HepG2 (cell line): ENCODE data around the gene MSRB3. TPM values are rescaled to one million over a fixed set of nuclear protein-coding genes. Genes with fewer than 3 reads are reported as not detected.

Experiments used
- ATAC-seq: fragments of 200-7000 bp; cut with Tn5 transposase; 3 replicates; pipeline ENCODE4 v1.9.1; 2020; ENCODE audit warnings: mild to moderate bottlenecking, moderate library complexity
- BruUV-seq: library from RNA; stranded (reverse); fragments of 400-500 nt; replicated peaks from 2 replicates; lab custom pipeline; 2021; lab: Mats Ljungman, UMichigan
- CTCF ChIA-PET: fragments of 300-600 bp; formaldehyde crosslinking; extraction: SDS; loops from one replicate; lab custom pipeline; 2021; ENCODE audit warnings: low total read pairs, inconsistent platforms, low intra/inter-chr PET ratio; lab: Yijun Ruan, JAX
- POLR2A ChIA-PET: fragments of 350-600 bp; sonication (Branson Sonifier 250); formaldehyde crosslinking; loops from one replicate; lab custom pipeline; 2020; ENCODE audit warnings: antibody characterized with exemption, inconsistent platforms; lab: Yijun Ruan, JAX
- DNase-seq: peaks from one replicate; pipeline ENCODE4 v3.0.0-alpha.2; 2015; ENCODE audit warnings: low spot score
- FAIRE-seq: peaks from 3 replicates; lab custom pipeline; 2011; peaks lifted over from hg19 to GRCh38; lab: Jason Lieb, UNC
- H2AFZ ChIP-seq: one replicate; pipeline ENCODE4 v1.6.1; 2011; ENCODE audit warnings: low read length, inconsistent platforms
- H3K27ac ChIP-seq: fragments of 300-600 bp; 3 replicates; pipeline ENCODE4 v1.8.0; 2011; ENCODE audit warnings: mixed run types, mild to moderate bottlenecking, mixed read lengths, low read length, inconsistent platforms; ENCODE audit not compliant: insufficient read depth; ENCODE audit errors: extremely low read length
- H3K27me3 ChIP-seq, 2 experiments: fragments of 200-600 bp in 1 of 2; 2 replicates in 1 of 2; 3 replicates in 1 of 2; pipeline versions ENCODE4 v1.6.0 to v1.8.0; 2011; ENCODE audit warnings: low read length in 2 of 2, mild to moderate bottlenecking in 2 of 2, moderate library complexity in 2 of 2, inconsistent platforms in 1 of 2; ENCODE audit not compliant: insufficient read depth in 2 of 2, control insufficient read depth in 1 of 2
- H3K36me3 ChIP-seq, 2 experiments: fragments of 200-600 bp in 1 of 2; replicated peaks in 1 of 2; 2 replicates in 1 of 2; 3 replicates in 1 of 2; pipeline versions ENCODE4 v1.5.1 to v1.8.0; 2011; ENCODE audit warnings: low read length in 2 of 2, inconsistent platforms in 1 of 2; ENCODE audit not compliant: insufficient read depth in 2 of 2, control insufficient read depth in 1 of 2
- H3K4me1 ChIP-seq: 2 replicates; pipeline ENCODE4 v1.5.1; 2012; ENCODE audit warnings: low read length, inconsistent platforms; ENCODE audit not compliant: insufficient read depth
- H3K4me2 ChIP-seq: 2 replicates; pipeline ENCODE4 v1.6.0; 2011; ENCODE audit warnings: low read depth, low read length, inconsistent platforms
- H3K4me3 ChIP-seq, 3 experiments: fragments of 200-600 bp in 1 of 3; sonication (generic), shearing (Covaris generic) in 1 of 3; replicated peaks in 1 of 3; 2 replicates each; pipeline ENCODE4 v1.5.1; 2011 to 2016; ENCODE audit warnings: low read length in 3 of 3, inconsistent platforms in 2 of 3, low read depth in 2 of 3, mild to moderate bottlenecking in 2 of 3, control low read depth in 1 of 3, mixed read lengths in 1 of 3; ENCODE audit not compliant: insufficient read depth in 1 of 3
- H3K79me2 ChIP-seq: one replicate; pipeline ENCODE4 v1.6.1; 2011; ENCODE audit warnings: low read length, inconsistent platforms; ENCODE audit not compliant: insufficient read depth
- H3K9ac ChIP-seq: 2 replicates; pipeline ENCODE4 v1.6.0; 2011; ENCODE audit warnings: mild to moderate bottlenecking, low read depth, low read length, inconsistent platforms; ENCODE audit not compliant: insufficient read depth
- H3K9me3 ChIP-seq: 2 replicates; pipeline ENCODE4 v1.5.1; 2012; ENCODE audit warnings: mild to moderate bottlenecking, low read length
- H4K20me1 ChIP-seq: 2 replicates; pipeline ENCODE4 v1.6.0; 2011; ENCODE audit warnings: inconsistent platforms, mild to moderate bottlenecking, low read length, moderate library complexity; ENCODE audit not compliant: insufficient read depth
- MAF1 ChIP-seq: sonication (generic); formaldehyde crosslinking; IDR thresholded peaks from 2 replicates; pipeline ENCODE4 v1.5.0; 2020; ENCODE audit warnings: missing genetic modification reagents, borderline replicate concordance
- ZBTB7A ChIP-seq: sonication (generic); formaldehyde crosslinking; IDR thresholded peaks from 2 replicates; pipeline ENCODE4 v1.8.0; 2022; ENCODE audit warnings: mild to moderate bottlenecking, missing genetic modification reagents
- ZNF251 ChIP-seq: sonication (generic); formaldehyde crosslinking; IDR thresholded peaks from 2 replicates; pipeline ENCODE4 v1.9.0; 2021; ENCODE audit warnings: mild to moderate bottlenecking, missing genetic modification reagents
- ZSCAN22 ChIP-seq: sonication (generic); formaldehyde crosslinking; IDR thresholded peaks from 2 replicates; pipeline ENCODE4 v1.4.0; 2020; ENCODE audit warnings: mild to moderate bottlenecking, missing genetic modification reagents
- WGBS: methylation state at CpG from one replicate; pipeline ENCODE4 v1.1.6; 2017; ENCODE audit warnings: low lambda C conversion rate; 5-methylcytosine and 5-hydroxymethylcytosine counted together
- in situ Hi-C: cut with HindIII; loops from 2 replicates; pipeline ENCODE4 v1.10.0; 2017; ENCODE audit warnings: low pct_unique_long_range_greater_than_20kb; ENCODE audit not compliant: extremely low pct_ligation_motif_present
- intact Hi-C: fragments of 100-400 bp; cut with micrococcal nuclease; formaldehyde crosslinking; loops from one replicate; pipeline ENCODE4 v1.10.0; 2022; ENCODE audit not compliant: unreplicated experiment
- polyA plus RNA-seq, 8 experiments: library from polyadenylated mRNA; depleted of rRNA in 3 of 8; stranded (reverse) in 7 of 8; unstranded in 1 of 8; fragments of >200 nt; fragmentation: Illumina TruSeq in 4 of 8; extraction: Trizol in 4 of 8; gene quantifications; 2 replicates each; pipeline versions ENCODE4 v1.2.1 to v1.2.3, GENCODE V29; 2011 to 2016; ENCODE audit warnings: low read depth in 4 of 8, missing spikeins in 1 of 8, mixed read lengths in 1 of 8; ENCODE audit not compliant: insufficient read depth in 1 of 8
- total RNA-seq, 5 experiments: library from RNA; depleted of rRNA; stranded (reverse); fragments of >200 nt; fragmentation: Illumina TruSeq; extraction: Trizol; gene quantifications; 2 replicates each; pipeline ENCODE4 v1.2.3, GENCODE V29; 2016; ENCODE audit warnings: low read depth in 1 of 5
- TF ChIP-seq, protein P1 (sequence below): sonication (generic); formaldehyde crosslinking; IDR thresholded peaks from 2 replicates; pipeline ENCODE4 v1.9.0; 2021; ENCODE audit warnings: missing genetic modification reagents, borderline replicate concordance

MSRB3 gene
- total and polyA plus RNA-seq, 2 of the 13 experiments (the other 11 are each of a cell fraction or from before 2014, with no cell fraction given) = 1.5 to 1.9 TPM

DNA sequence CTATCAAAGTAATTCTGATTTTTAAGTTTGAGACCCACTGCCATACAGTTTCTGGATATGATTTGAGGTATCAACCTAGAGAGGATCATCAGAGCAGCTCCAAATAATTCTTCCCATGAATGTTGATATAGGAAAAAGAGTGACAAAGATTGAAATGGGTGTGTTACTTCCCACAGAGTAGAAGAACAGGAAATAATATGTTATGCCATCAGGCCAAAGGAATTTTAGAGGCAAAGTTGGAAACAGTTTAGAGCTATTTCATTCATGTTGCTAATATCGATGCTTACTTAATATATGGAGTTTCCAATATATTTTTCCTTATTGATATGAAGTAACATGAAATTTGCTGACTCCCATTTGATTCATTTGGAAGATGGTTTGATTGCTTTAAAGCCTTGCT is 8.9 kb upstream of the MSRB3 start:
- BruUV-seq = no TSS peak
- Histone ChIP-seq H3K79me2 (no peaks in the 10 kb centered on the region), H3K4me2 (no peak overlapping the region), H3K4me1 (no peaks in the 10 kb centered on the region), H3K9ac (no peak overlapping the region), H2AFZ (no peak overlapping the region), H3K27me3 (no peaks in the 10 kb centered on the region), H3K9me3 (no peaks in the 10 kb centered on the region), H4K20me1 (no peaks in the 10 kb centered on the region), H3K4me3 (no peak overlapping the region), H3K27ac (no peak overlapping the region), H3K36me3 (no peaks in the 10 kb centered on the region)
- in situ Hi-C loops (loop anchor here (25.0 kb wide), 1 partner anchor 382 kb away; no protein-coding TSS in a partner anchor), intact Hi-C loops (no loop called here)
- ATAC-seq = no peak
- TF ChIP-seq ZNF251 (no peak), MAF1 (CRISPR knock-in tag) (no peak), ZSCAN22 (CRISPR knock-in tag) (no peak), ZBTB7A (CRISPR knock-in tag) (no peak)
- TF ChIP-seq, protein P1, sequence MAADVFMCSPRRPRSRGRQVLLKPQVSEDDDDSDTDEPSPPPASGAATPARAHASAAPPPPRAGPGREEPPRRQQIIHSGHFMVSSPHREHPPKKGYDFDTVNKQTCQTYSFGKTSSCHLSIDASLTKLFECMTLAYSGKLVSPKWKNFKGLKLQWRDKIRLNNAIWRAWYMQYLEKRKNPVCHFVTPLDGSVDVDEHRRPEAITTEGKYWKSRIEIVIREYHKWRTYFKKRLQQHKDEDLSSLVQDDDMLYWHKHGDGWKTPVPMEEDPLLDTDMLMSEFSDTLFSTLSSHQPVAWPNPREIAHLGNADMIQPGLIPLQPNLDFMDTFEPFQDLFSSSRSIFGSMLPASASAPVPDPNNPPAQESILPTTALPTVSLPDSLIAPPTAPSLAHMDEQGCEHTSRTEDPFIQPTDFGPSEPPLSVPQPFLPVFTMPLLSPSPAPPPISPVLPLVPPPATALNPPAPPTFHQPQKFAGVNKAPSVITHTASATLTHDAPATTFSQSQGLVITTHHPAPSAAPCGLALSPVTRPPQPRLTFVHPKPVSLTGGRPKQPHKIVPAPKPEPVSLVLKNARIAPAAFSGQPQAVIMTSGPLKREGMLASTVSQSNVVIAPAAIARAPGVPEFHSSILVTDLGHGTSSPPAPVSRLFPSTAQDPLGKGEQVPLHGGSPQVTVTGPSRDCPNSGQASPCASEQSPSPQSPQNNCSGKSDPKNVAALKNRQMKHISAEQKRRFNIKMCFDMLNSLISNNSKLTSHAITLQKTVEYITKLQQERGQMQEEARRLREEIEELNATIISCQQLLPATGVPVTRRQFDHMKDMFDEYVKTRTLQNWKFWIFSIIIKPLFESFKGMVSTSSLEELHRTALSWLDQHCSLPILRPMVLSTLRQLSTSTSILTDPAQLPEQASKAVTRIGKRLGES (CRISPR knock-in tag) = no peak
- no peak for FAIRE-seq
- ChIA-PET CTCF (no interaction called here), POLR2A (no interaction called here)
- DNase-seq = no peak
- WGBS = 39% methylated on average over 1 of the region's 1 CpG
